Stimulated activated CD4-positive, alpha-beta T cell treated with anti-CD3 and anti-CD28 coated beads, Interleukin-12 subunit alpha, Interleukin-12 subunit beta, amount 100 ng/mL, for 48 hours (primary cell): ENCODE measurements around the gene CLBA1.
A peak's percentile ranks its signal among the peaks of the same experiment; 100 is the strongest.
"Not testable (repeated sequence)": the region's sequence is repeated elsewhere in the genome, so short reads cannot be mapped to it uniquely, and the experiment has no call there.

Experiments used
- DNase-seq, 3 donors: peaks; one replicate each; pipeline ENCODE4 v3.0.0-alpha.2; 2020; ENCODE audit warnings: low read depth in 2 of 3, low spot score in 1 of 3

CLBA1 gene

GRCh38 chr14:104985675-104986486, at the start of gene CLBA1:
TSS of gene CLBA1 (plus strand) at chr14:104985788. CDS start at chr14:104986432, 644 bp downstream.
- peak; percentile 73 to 83 (median 75) for DNase-seq

DNA sequence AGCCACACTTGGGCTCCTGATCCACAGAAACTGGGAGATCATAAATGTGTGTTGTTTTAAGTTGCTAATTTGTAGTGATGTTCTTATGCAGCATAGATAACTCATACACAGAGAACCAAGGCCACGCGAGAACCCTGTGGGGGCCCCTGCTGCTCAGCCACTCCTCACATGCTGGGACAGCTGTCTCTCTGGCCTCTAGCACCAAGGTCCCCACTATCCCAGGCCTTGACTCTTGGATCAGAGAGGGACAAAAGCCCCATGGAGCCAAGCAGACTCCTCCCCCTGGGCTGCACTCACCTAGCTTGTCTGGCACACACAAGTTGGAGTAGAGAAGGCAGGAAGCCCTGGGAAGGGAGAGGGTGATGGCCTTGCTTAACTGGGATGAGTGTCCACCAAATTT, 49.6 kb upstream of the CLBA1 start:
- no peak for DNase-seq

DNA sequence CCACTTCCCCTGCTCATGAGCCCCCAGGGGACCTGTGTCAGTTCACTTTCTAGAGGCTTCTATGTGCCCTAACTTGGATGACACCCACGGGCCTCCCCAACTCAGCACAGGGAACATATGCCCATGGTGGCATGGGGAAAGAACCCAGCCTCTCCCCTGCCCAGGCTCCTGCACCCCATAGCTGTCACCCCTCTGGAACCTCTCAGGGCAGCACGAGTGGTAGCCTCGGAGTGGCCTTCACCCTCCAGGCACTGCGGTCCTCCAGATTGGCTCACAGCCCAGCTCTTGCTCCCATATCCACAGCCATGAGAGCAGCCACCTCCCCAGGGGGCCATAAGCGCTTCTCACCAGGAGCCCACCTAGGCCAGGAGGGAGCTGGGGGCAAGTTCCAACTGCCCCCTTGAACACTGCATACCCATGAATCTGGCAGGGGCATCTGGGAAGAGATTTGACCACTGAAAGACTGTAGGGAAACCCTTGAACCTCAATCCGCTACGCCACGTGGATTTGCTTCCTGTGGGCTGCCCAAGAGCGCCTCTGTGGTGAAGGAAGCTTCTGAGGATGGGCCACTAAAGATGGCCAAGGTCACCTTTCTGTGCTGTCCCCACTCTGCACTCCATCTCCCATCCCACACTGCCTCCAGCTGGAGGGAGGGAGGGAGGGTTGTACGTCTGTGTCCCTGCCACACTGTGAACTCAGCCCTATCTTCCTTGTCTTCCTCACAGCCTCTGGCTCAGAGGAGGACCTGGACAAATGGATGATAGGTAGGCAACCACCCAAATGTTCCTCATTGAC, 49.0 kb upstream of the CLBA1 start:
- DNase-seq = no peak

DNA sequence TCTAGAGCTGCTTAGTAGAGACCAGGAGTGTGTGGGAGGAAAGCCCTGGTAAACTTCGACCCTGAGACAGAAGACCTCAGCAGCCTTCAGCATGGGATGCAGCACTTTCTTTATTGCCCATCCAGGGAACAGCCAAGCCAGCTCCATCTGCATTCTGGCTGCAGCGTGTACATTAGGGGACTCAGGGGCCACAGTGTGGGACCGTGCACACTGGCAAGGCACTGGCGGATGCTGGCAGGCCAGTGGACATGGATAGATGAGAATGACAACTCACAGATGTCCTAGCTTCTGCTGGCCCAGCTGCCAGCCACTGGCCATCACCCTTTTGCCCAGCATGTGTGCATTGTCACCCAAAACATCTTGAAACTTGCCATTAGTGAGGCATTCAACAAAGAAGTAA, 48.4 kb upstream of the CLBA1 start:
- no peak for DNase-seq

- no peak for DNase-seq
Measured at GRCh38 chr14:104937694-104938365, 47.8 kb upstream of the CLBA1 start.

- DNase-seq = no peak
Measured at GRCh38 chr14:104938436-104938835, 47.2 kb upstream of the CLBA1 start.

DNA sequence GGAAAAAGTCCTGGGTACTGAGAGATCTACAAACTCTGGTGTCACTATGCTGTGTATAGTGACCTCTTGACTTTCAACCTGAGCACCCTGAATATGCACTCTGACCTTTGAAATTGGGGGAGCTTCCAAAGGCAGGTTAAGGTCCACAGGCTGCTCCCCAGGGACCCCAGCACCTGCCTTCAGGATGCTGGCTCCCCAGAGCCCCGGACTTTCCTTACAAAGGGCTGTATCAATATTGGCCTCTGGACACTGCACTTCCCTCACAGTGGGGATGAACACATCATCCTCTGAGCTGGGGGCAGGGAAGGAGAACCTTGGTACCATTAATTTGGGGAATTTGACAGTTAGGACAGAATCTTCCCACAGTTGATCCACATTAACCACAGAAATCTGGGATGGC, 46.6 kb upstream of the CLBA1 start:
- no peak for DNase-seq

DNA sequence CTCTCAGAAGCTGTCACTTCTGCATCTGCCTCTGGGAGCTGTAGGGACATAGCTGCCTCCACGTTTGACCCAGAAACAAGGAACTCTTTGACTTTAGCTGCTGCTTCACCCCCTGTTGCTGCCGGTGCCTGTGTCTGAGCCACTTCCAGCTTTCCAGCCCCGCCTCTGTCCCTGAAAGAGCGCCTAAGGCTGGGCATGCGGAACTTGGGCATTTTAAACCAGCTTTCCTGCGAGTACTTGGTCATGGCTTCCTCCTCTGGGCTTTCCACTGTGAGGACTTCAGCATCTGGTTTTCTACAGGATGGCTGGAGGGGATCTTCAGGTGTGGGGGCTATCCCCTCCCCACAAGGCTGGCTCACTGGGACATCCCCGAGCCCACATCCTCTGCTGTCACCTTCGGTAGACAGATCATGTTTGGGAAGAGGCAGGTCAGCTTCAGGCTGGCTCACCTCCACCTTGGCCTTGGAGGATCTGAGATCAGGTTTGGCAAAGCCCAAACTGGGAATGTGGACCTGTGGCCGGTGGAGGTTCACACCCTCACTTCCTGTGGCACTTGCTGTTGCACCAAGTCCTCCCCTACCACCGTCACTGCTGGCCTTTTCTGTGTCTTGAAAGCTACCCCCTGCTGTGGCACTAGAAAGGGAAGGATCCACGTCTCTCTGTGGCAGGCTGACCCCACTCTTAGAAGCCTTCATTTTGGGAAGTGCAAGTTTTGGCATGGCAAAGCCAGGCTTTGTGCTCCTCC, 45.8 kb upstream of the CLBA1 start:
- DNase-seq = no peak

DNA sequence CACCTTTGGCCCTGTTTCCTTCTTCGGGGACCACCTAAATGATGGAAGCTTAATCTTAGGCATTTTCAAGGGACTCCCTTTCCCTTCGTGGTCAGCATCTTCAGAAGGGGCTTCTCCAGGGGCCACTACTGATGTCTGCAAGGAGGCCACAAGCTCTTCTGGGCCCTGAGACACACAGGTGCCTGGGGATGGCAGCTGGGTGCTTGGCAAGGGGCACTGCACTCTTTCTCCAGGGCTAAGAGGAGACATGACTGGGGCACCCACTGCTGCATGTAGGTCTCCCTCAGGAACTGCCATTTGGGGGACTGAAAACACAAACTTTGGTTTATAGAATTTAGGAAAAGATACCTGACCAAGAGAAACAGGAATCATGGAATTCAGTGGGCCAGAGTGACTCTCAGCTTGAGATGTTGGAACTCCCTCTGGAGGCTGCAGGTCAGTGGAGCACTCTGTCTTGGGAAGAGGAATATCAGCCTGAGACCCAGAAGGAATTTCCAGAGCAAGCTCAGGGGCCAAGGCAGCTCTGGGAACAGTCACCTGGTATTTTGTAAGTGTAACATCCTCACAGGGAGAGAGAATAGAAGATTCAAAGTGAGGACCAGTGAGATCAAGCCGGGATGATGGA, 45.0 kb upstream of the CLBA1 start:
- no peak for DNase-seq

- no peak for DNase-seq
Measured at GRCh38 chr14:104941508-104942365, 43.9 kb upstream of the CLBA1 start.

GRCh38 chr14:104942586-104942985, 43.0 kb upstream of the CLBA1 start:
- DNase-seq = no peak

GRCh38 chr14:104943216-104944015, 42.2 kb upstream of the CLBA1 start:
- DNase-seq = not testable (repeated sequence)

GRCh38 chr14:104944016-104944308, 41.6 kb upstream of the CLBA1 start:
- DNase-seq = not testable (repeated sequence)

GRCh38 chr14:104944436-104945205, 41.0 kb upstream of the CLBA1 start:
- DNase-seq = not testable (repeated sequence)

GRCh38 chr14:104945266-104945665, 40.3 kb upstream of the CLBA1 start:
- DNase-seq = not testable (repeated sequence)

DNA sequence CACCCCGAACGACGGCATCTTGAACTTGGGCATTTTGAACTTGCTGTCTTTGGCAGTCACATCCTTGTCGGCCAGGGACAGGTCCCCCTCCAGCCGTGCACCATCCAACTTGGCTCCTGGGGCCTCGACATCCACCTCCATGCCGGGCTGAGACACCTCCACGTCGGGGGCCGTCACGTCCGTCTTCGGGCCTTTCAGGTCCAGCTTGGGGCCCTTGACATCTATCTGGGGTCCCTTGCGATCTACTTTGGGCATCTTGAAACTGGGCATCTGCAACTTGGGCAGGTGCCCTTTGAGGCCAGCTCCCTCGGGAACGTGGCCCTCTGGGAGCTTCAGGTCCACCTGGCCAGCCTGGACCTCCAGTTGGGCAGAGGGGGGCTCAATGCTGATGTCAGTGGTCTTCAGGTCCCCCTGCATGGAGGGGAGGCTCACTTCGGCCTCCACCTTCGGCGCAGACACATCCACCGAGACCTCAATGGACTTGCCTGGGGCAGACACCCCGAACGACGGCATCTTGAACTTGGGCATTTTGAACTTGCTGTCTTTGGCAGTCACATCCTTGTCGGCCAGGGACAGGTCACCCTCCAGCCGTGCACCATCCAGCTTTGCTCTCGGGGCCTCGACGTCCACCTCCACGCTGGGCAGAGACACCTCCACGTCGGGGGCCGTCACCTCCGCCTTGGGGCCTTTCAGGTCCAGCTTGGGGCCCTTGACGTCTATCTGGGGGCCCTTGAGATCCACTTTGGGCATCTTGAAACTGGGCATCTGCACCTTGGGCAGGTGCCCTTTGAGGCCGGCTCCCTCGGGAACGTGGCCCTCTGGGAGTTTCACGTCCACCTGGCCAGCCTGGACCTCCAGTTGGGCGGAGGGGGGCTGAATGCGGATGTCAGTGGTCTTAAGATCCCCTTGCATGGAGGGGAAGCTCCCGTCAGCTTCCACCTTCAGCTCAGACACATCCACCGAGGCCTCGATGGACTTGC, 39.3 kb upstream of the CLBA1 start:
- DNase-seq = not testable (repeated sequence)

DNA sequence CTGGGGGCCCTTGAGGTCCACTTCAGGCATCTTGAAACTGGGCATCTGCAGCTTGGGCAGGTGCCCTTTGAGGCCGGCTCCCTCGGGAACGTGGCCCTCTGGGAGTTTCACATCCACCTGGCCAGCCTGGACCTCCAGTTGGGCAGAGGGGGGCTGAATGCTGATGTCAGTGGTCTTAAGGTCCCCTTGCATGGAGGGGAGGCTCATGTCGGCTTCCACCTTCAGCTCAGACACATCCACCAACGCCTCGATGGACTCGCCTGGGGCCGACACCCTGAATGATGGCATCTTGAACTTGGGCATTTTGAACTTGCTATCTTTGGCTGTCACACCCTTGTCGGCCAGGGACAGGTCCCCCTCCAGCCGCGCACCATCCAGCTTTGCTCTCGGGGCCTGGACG, 38.4 kb upstream of the CLBA1 start:
- DNase-seq = not testable (repeated sequence)
